HepG2 (cell line): ENCODE measurements around the gene COPS8. TPM values are rescaled to one million over a fixed set of nuclear protein-coding genes. Genes with fewer than 3 reads are reported as not detected.
A peak's percentile ranks its signal among the peaks of the same experiment; 100 is the strongest.

Source experiments
- ATAC-seq: fragments of 200-7000 bp; cut with Tn5 transposase; 3 replicates; pipeline ENCODE4 v1.9.1; 2020; ENCODE audit warnings: mild to moderate bottlenecking, moderate library complexity
- BruUV-seq: library from RNA; stranded (reverse); fragments of 400-500 nt; replicated peaks from 2 replicates; lab custom pipeline; 2021; lab: Mats Ljungman, UMichigan
- CTCF ChIA-PET: fragments of 300-600 bp; formaldehyde crosslinking; extraction: SDS; loops from one replicate; lab custom pipeline; 2021; ENCODE audit warnings: low total read pairs, inconsistent platforms, low intra/inter-chr PET ratio; lab: Yijun Ruan, JAX
- POLR2A ChIA-PET: fragments of 350-600 bp; sonication (Branson Sonifier 250); formaldehyde crosslinking; loops from one replicate; lab custom pipeline; 2020; ENCODE audit warnings: antibody characterized with exemption, inconsistent platforms; lab: Yijun Ruan, JAX
- DNase-seq: peaks from one replicate; pipeline ENCODE4 v3.0.0-alpha.2; 2015; ENCODE audit warnings: low spot score
- FAIRE-seq: peaks from 3 replicates; lab custom pipeline; 2011; peaks lifted over from hg19 to GRCh38; lab: Jason Lieb, UNC
- H2AFZ ChIP-seq: one replicate; pipeline ENCODE4 v1.6.1; 2011; ENCODE audit warnings: low read length, inconsistent platforms
- H3K27ac ChIP-seq: fragments of 300-600 bp; 3 replicates; pipeline ENCODE4 v1.8.0; 2011; ENCODE audit warnings: mixed run types, mild to moderate bottlenecking, mixed read lengths, low read length, inconsistent platforms; ENCODE audit not compliant: insufficient read depth; ENCODE audit errors: extremely low read length
- H3K27me3 ChIP-seq, 2 experiments: fragments of 200-600 bp in 1 of 2; 2 replicates in 1 of 2; 3 replicates in 1 of 2; pipeline versions ENCODE4 v1.6.0 to v1.8.0; 2011; ENCODE audit warnings: low read length in 2 of 2, mild to moderate bottlenecking in 2 of 2, moderate library complexity in 2 of 2, inconsistent platforms in 1 of 2; ENCODE audit not compliant: insufficient read depth in 2 of 2, control insufficient read depth in 1 of 2
- H3K36me3 ChIP-seq, 2 experiments: fragments of 200-600 bp in 1 of 2; replicated peaks in 1 of 2; 2 replicates in 1 of 2; 3 replicates in 1 of 2; pipeline versions ENCODE4 v1.5.1 to v1.8.0; 2011; ENCODE audit warnings: low read length in 2 of 2, inconsistent platforms in 1 of 2; ENCODE audit not compliant: insufficient read depth in 2 of 2, control insufficient read depth in 1 of 2
- H3K4me1 ChIP-seq: 2 replicates; pipeline ENCODE4 v1.5.1; 2012; ENCODE audit warnings: low read length, inconsistent platforms; ENCODE audit not compliant: insufficient read depth
- H3K4me2 ChIP-seq: 2 replicates; pipeline ENCODE4 v1.6.0; 2011; ENCODE audit warnings: low read depth, low read length, inconsistent platforms
- H3K4me3 ChIP-seq, 3 experiments: fragments of 200-600 bp in 1 of 3; sonication (generic), shearing (Covaris generic) in 1 of 3; replicated peaks in 1 of 3; 2 replicates each; pipeline ENCODE4 v1.5.1; 2011 to 2016; ENCODE audit warnings: low read length in 3 of 3, inconsistent platforms in 2 of 3, low read depth in 2 of 3, mild to moderate bottlenecking in 2 of 3, control low read depth in 1 of 3, mixed read lengths in 1 of 3; ENCODE audit not compliant: insufficient read depth in 1 of 3
- H3K79me2 ChIP-seq: one replicate; pipeline ENCODE4 v1.6.1; 2011; ENCODE audit warnings: low read length, inconsistent platforms; ENCODE audit not compliant: insufficient read depth
- H3K9ac ChIP-seq: 2 replicates; pipeline ENCODE4 v1.6.0; 2011; ENCODE audit warnings: mild to moderate bottlenecking, low read depth, low read length, inconsistent platforms; ENCODE audit not compliant: insufficient read depth
- H3K9me3 ChIP-seq: 2 replicates; pipeline ENCODE4 v1.5.1; 2012; ENCODE audit warnings: mild to moderate bottlenecking, low read length
- H4K20me1 ChIP-seq: 2 replicates; pipeline ENCODE4 v1.6.0; 2011; ENCODE audit warnings: inconsistent platforms, mild to moderate bottlenecking, low read length, moderate library complexity; ENCODE audit not compliant: insufficient read depth
- EED ChIP-seq: sonication (generic); formaldehyde crosslinking; IDR thresholded peaks from 2 replicates; pipeline ENCODE4 v1.5.0; 2020; ENCODE audit warnings: mild to moderate bottlenecking, missing genetic modification reagents
- FOXA1 ChIP-seq, 2 experiments: fragments of 450-650 bp in 1 of 2; sonication (generic) in 1 of 2; formaldehyde crosslinking in 1 of 2; IDR thresholded peaks; 2 replicates each; pipeline versions ENCODE4 v1.4.0 to v1.6.1; 2016 to 2020; ENCODE audit warnings: missing genetic modification reagents in 1 of 2
- GTF2F1 ChIP-seq: fragments of 150-350 bp; IDR thresholded peaks from 2 replicates; pipeline ENCODE4 v1.6.1; 2014; ENCODE audit warnings: low read length
- HMG20B ChIP-seq: conservative IDR thresholded peaks from 2 replicates; pipeline ENCODE4 v1.6.1; 2016; ENCODE audit warnings: missing genetic modification reagents, missing compliant biosample characterization
- IRF2 ChIP-seq: IDR thresholded peaks from 2 replicates; pipeline ENCODE4 v1.6.1; 2018; ENCODE audit warnings: missing genetic modification reagents, missing compliant biosample characterization
- SMYD3 ChIP-seq: sonication (generic); formaldehyde crosslinking; IDR thresholded peaks from 2 replicates; pipeline ENCODE4 v1.8.1; 2023; ENCODE audit warnings: mild to moderate bottlenecking, missing genetic modification reagents
- STAG1 ChIP-seq: sonication (generic); formaldehyde crosslinking; IDR thresholded peaks from 2 replicates; pipeline ENCODE4 v1.4.0; 2020; ENCODE audit warnings: missing genetic modification reagents
- ZBTB1 ChIP-seq: sonication (generic); formaldehyde crosslinking; IDR thresholded peaks from 2 replicates; pipeline ENCODE4 v1.4.0; 2020; ENCODE audit warnings: missing genetic modification reagents, borderline replicate concordance
- ZNF34 ChIP-seq: sonication (generic); formaldehyde crosslinking; IDR thresholded peaks from 2 replicates; pipeline ENCODE4 v1.4.0; 2020; ENCODE audit warnings: mild to moderate bottlenecking, missing genetic modification reagents, borderline replicate concordance
- ZNF556 ChIP-seq: sonication (generic); formaldehyde crosslinking; IDR thresholded peaks from 2 replicates; pipeline ENCODE4 v1.4.0; 2020; ENCODE audit warnings: mild to moderate bottlenecking, missing genetic modification reagents, borderline replicate concordance
- ZNF781 ChIP-seq: sonication (generic); formaldehyde crosslinking; IDR thresholded peaks from 2 replicates; pipeline ENCODE4 v1.5.1; 2020; ENCODE audit warnings: borderline replicate concordance, mild to moderate bottlenecking, missing genetic modification reagents; ENCODE audit errors: not compliant biosample characterization
- WGBS: methylation state at CpG from one replicate; pipeline ENCODE4 v1.1.6; 2017; ENCODE audit warnings: low lambda C conversion rate; 5-methylcytosine and 5-hydroxymethylcytosine counted together
- in situ Hi-C: cut with HindIII; loops from 2 replicates; pipeline ENCODE4 v1.10.0; 2017; ENCODE audit warnings: low pct_unique_long_range_greater_than_20kb; ENCODE audit not compliant: extremely low pct_ligation_motif_present
- intact Hi-C: fragments of 100-400 bp; cut with micrococcal nuclease; formaldehyde crosslinking; loops from one replicate; pipeline ENCODE4 v1.10.0; 2022; ENCODE audit not compliant: unreplicated experiment
- polyA plus RNA-seq, 8 experiments: library from polyadenylated mRNA; depleted of rRNA in 3 of 8; stranded (reverse) in 7 of 8; unstranded in 1 of 8; fragments of >200 nt; fragmentation: Illumina TruSeq in 4 of 8; extraction: Trizol in 4 of 8; gene quantifications; 2 replicates each; pipeline versions ENCODE4 v1.2.1 to v1.2.3, GENCODE V29; 2011 to 2016; ENCODE audit warnings: low read depth in 4 of 8, missing spikeins in 1 of 8, mixed read lengths in 1 of 8; ENCODE audit not compliant: insufficient read depth in 1 of 8
- total RNA-seq, 5 experiments: library from RNA; depleted of rRNA; stranded (reverse); fragments of >200 nt; fragmentation: Illumina TruSeq; extraction: Trizol; gene quantifications; 2 replicates each; pipeline ENCODE4 v1.2.3, GENCODE V29; 2016; ENCODE audit warnings: low read depth in 1 of 5
- TF ChIP-seq, protein P1 (sequence below): sonication (generic); formaldehyde crosslinking; IDR thresholded peaks from 2 replicates; pipeline ENCODE4 v1.5.1; 2020; ENCODE audit warnings: missing genetic modification reagents, mild to moderate bottlenecking, borderline replicate concordance
- TF ChIP-seq, protein P2 (sequence below): sonication (generic); formaldehyde crosslinking; IDR thresholded peaks from 2 replicates; pipeline ENCODE4 v1.5.0; 2020; ENCODE audit warnings: missing genetic modification reagents
- TF ChIP-seq, protein P3 (sequence below): sonication (generic); formaldehyde crosslinking; IDR thresholded peaks from 2 replicates; pipeline ENCODE4 v1.4.0; 2020; ENCODE audit warnings: missing genetic modification reagents, borderline replicate concordance
- TF ChIP-seq, protein P4 (sequence below): sonication (generic); formaldehyde crosslinking; IDR thresholded peaks from 2 replicates; pipeline ENCODE4 v1.8.1; 2023; ENCODE audit warnings: missing genetic modification reagents, inconsistent platforms, borderline replicate concordance

Gene COPS8
- total and polyA plus RNA-seq, 2 of the 13 experiments (the other 11 are each of a cell fraction or from before 2014, with no cell fraction given) = 86.3 to 96.6 TPM

DNA sequence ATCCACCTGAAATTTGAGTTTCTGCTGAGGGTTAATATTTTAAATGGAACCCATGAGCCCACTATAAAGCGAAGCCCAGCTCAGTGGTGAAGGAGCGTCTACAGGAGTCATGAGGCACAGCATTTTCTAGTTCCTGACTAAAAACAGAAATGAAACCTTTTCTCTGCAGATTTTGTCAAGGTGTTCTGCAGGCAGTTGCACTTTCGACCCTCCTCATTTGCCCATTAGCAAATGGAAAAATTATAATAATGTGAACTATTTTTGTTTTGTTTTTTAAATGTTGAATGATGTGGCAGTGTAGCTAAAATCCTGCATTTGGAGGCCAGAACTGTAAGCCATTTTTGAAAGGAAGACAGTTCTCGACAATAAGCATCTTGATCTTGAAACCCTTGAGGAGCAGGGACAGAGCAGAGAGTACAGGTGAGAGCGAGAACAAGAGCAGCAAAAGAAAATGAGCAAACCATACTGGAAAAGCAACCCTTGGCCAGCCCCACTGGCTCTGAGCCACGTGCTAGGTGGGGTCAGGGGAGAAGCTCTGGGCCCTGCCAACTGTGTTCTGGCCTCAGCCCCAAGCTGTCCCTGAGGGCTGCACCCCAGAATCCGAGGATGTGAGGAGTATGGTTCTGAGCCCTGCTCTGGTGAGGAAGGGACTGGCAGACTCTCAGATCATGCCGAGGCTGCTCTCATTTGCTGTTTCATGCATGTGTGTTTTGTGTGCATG lies 26.4 kb upstream of the COPS8 start (continued):
- TF ChIP-seq, protein P1, sequence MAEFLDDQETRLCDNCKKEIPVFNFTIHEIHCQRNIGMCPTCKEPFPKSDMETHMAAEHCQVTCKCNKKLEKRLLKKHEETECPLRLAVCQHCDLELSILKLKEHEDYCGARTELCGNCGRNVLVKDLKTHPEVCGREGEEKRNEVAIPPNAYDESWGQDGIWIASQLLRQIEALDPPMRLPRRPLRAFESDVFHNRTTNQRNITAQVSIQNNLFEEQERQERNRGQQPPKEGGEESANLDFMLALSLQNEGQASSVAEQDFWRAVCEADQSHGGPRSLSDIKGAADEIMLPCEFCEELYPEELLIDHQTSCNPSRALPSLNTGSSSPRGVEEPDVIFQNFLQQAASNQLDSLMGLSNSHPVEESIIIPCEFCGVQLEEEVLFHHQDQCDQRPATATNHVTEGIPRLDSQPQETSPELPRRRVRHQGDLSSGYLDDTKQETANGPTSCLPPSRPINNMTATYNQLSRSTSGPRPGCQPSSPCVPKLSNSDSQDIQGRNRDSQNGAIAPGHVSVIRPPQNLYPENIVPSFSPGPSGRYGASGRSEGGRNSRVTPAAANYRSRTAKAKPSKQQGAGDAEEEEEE (CRISPR knock-in tag) = no peak

DNA sequence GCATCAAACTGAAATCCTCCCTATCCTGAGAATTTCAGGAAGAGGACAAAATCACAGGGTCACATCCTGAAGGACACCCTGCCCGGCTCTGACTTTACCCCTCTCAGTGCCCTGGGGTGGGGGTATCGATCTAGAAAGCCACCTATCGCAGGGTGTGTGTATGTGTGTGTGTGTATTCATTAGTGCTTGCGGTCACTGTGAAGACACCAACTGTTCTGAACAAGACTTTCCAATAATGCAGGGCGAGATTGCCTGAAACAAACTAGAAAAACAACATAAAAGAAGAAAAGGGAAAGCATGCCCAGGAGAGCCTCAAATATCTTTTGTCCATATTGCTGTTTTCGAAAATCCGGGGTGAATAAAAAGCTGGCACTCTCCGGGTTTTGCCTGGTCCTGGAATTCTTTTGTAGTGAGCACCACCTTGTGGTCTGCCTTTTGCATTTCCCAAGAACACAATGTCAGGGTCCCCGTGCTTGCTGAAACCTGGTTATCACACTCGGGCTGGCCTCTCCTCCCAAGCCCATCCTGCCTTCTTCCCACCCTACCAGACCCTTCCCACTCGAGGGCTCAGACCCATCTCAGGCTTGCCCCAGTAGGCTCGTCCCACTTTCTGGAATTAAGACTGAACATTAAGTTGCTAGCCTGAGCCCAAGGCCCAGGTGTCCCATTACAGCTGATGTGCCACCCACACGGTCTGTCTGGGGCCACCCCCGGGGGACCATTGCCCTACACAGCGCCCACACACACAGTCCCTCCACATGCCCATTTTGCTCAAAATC lies 25.0 kb upstream of the COPS8 start:
- POLR2A ChIA-PET = no interaction called here
- 25% methylated on average over 15 of the region's 15 CpGs for WGBS
- H3K27ac ChIP-seq = no peak overlapping the region
- no peak overlapping the region for H3K9ac ChIP-seq
- H3K79me2 ChIP-seq = no peaks in the 10 kb centered on the region
- H3K4me2 ChIP-seq = no peak overlapping the region
- H2AFZ ChIP-seq = no peak overlapping the region
- no peaks in the 10 kb centered on the region; the same call in 1 of the 2 replicates for H4K20me1 ChIP-seq
- peaks cover 7% of the 10 kb centered on the region; the same call in 1 of the 2 replicates for H3K4me1 ChIP-seq
- CTCF ChIA-PET = interaction anchor here (1.1 to 2.2 kb wide), 4 partner anchors 548 to 751 kb away, joined by 5 to 23 read pairs (median 16); no protein-coding TSS in a partner anchor
- ATAC-seq (peak; percentile 90), DNase-seq (peak; percentile 62), FAIRE-seq (peak; percentile 99)
- no peaks in the 10 kb centered on the region for H3K36me3 ChIP-seq
- no peak overlapping the region for H3K4me3 ChIP-seq
- BruUV-seq = no TSS peak
- no peaks in the 10 kb centered on the region for H3K9me3 ChIP-seq
- intact Hi-C loops (loop anchor here (1.0 to 2.0 kb wide), 3 partner anchors 547 to 718 kb away; no protein-coding TSS in a partner anchor), in situ Hi-C loops (no loop called here)
- no peaks in the 10 kb centered on the region for H3K27me3 ChIP-seq
- TF ChIP-seq GTF2F1 = no peak
- TF ChIP-seq ZNF781 (CRISPR knock-in tag) = peak; percentile 40
- no peak for TF ChIP-seq SMYD3 (CRISPR knock-in tag)
- TF ChIP-seq ZNF556 (CRISPR knock-in tag) = no peak
- no peak for TF ChIP-seq EED (CRISPR knock-in tag)
- TF ChIP-seq STAG1 (CRISPR knock-in tag) = peak; percentile 94
- no peak for TF ChIP-seq IRF2 (CRISPR knock-in tag)
- TF ChIP-seq, protein P2, sequence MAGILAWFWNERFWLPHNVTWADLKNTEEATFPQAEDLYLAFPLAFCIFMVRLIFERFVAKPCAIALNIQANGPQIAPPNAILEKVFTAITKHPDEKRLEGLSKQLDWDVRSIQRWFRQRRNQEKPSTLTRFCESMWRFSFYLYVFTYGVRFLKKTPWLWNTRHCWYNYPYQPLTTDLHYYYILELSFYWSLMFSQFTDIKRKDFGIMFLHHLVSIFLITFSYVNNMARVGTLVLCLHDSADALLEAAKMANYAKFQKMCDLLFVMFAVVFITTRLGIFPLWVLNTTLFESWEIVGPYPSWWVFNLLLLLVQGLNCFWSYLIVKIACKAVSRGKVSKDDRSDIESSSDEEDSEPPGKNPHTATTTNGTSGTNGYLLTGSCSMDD (CRISPR knock-in tag) = no peak
- TF ChIP-seq ZBTB1 (CRISPR knock-in tag) = no peak
- TF ChIP-seq ZNF34 (CRISPR knock-in tag) = no peak
- TF ChIP-seq, protein P3, sequence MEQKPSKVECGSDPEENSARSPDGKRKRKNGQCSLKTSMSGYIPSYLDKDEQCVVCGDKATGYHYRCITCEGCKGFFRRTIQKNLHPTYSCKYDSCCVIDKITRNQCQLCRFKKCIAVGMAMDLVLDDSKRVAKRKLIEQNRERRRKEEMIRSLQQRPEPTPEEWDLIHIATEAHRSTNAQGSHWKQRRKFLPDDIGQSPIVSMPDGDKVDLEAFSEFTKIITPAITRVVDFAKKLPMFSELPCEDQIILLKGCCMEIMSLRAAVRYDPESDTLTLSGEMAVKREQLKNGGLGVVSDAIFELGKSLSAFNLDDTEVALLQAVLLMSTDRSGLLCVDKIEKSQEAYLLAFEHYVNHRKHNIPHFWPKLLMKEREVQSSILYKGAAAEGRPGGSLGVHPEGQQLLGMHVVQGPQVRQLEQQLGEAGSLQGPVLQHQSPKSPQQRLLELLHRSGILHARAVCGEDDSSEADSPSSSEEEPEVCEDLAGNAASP (CRISPR knock-in tag) = 0 out of 2 replicates have a peak, but pooled peaks have one; percentile 28
- TF ChIP-seq HMG20B (CRISPR knock-in tag) = no peak
- TF ChIP-seq FOXA1 (IDR thresholded peaks at IDR 0.05) = no peak
- no peak for TF ChIP-seq FOXA1 (CRISPR knock-in tag; IDR thresholded peaks at IDR 0.05)
- TF ChIP-seq, protein P4, sequence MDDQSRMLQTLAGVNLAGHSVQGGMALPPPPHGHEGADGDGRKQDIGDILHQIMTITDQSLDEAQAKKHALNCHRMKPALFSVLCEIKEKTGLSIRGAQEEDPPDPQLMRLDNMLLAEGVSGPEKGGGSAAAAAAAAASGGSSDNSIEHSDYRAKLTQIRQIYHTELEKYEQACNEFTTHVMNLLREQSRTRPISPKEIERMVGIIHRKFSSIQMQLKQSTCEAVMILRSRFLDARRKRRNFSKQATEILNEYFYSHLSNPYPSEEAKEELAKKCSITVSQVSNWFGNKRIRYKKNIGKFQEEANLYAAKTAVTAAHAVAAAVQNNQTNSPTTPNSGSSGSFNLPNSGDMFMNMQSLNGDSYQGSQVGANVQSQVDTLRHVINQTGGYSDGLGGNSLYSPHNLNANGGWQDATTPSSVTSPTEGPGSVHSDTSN (CRISPR knock-in tag) = no peak
